Measurements from ENCODE around the gene PPP4R2.

The PPP4R2 gene

DNA sequence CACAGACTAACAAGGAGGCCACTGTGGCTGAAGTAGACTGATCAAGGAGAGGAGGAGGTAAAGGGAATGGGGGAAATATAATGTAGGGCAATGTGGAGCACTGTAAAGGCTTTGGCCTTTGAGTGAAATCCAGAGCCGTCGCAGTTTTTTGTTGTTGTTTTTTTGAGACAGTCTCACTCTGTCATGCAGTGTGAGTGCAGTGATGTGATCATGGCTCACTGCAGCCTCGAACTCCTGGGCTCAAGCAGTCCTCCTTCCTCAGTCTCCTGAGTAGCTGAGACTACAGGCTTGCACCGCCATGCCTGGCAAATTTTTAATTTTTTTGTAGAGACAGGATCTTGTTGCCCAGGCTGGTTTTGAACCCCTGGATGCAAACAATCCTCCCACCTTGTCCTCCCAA, 32.2 kb downstream of the PPP4R2 start:
- WGBS (ENCODE audit: extremely low coverage, insufficient coverage, insufficient read length) = no CpG with 5 or more reads among the region's 4 CpGs
- H3K4me1 ChIP-seq (ENCODE audit: control insufficient read depth in 1 of 2, insufficient read depth in 2 of 2, low read length in 2 of 2) = peaks cover 3 to 9% of the 10 kb centered on the region in 2 experiments
- H2AFZ ChIP-seq (ENCODE audit: insufficient read depth, low read length, poor library complexity) = no peak overlapping the region

DNA sequence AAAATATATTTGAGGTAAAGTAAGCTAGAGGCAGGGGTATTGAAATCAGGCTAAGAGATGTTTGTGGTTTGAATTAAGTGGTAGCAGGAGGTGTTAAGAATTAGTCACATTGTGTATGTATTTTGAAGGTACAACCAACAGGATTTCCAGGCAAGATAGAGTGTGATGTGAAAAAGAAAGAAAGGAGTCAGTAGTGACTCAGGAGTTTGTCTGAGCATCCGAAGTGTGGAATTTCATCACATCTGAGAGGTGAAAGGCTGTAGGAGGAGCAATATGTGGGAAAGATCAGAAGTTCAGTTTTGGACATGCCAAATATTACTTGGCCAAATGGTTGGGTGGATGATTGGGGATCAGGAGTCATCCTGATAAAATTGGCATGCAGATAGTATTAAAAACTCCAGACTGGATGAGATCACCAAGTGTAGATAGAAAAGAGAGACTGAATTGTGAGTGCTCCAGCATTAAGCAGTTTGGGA, 32.7 kb downstream of the PPP4R2 start:
- no CpG with 5 or more reads among the region's 1 CpG for WGBS (ENCODE audit: extremely low coverage, insufficient coverage, insufficient read length)
- peak overlapping the region; percentile 78 for H3K4ac ChIP-seq (ENCODE audit: low read depth, low read length)
- H3K4me1 ChIP-seq (ENCODE audit: control insufficient read depth in 1 of 2, insufficient read depth in 2 of 2, low read length in 2 of 2) = peaks cover 3 to 9% of the 10 kb centered on the region in 2 experiments
- no peak overlapping the region for H3K4me2 ChIP-seq (ENCODE audit: low read length)
- H3K18ac ChIP-seq (ENCODE audit: low read length) = no peak overlapping the region
- H4K8ac ChIP-seq (ENCODE audit: low read depth, low read length) = no peak overlapping the region
- H3K79me2 ChIP-seq (ENCODE audit: control insufficient read depth, insufficient read depth, low read length, poor library complexity) = peaks cover 19% of the 10 kb centered on the region
- H3K9me3 ChIP-seq (ENCODE audit: insufficient read depth, low read depth, low read length) = no peaks in the 10 kb centered on the region
- H4K91ac ChIP-seq (ENCODE audit: low read depth, low read length) = no peak overlapping the region
- no peak overlapping the region for H3K27ac ChIP-seq (ENCODE audit: low read depth, low read length)
- no peak overlapping the region for H3K14ac ChIP-seq (ENCODE audit: low read length)
- no peak overlapping the region for H3K9ac ChIP-seq (ENCODE audit: low read length)
- no peak overlapping the region for H2BK12ac ChIP-seq (ENCODE audit: low read length)
- no peak overlapping the region for H2BK5ac ChIP-seq (ENCODE audit: low read depth, low read length, poor library complexity)
- peak; percentile 12 to 53 for DNase-seq
- peaks cover 2% of the 10 kb centered on the region for H3K79me1 ChIP-seq (ENCODE audit: low read length)
- H3K4me3 ChIP-seq (ENCODE audit: low read depth, low read length) = no peak overlapping the region
- no peak overlapping the region for H2BK120ac ChIP-seq (ENCODE audit: insufficient read depth, low read length, poor library complexity)
- H3K23ac ChIP-seq (ENCODE audit: low read length) = no peak overlapping the region
- H3K27me3 ChIP-seq (ENCODE audit: insufficient read depth, low read length) = no peaks in the 10 kb centered on the region
- H4K12ac ChIP-seq (ENCODE audit: low read depth, low read length) = no peak overlapping the region
- no peak overlapping the region for H2AFZ ChIP-seq (ENCODE audit: insufficient read depth, low read length, poor library complexity)
- no peak overlapping the region for H2AK5ac ChIP-seq (ENCODE audit: low read length)
- peaks cover 2 to 3% of the 10 kb centered on the region in 2 experiments for H3K36me3 ChIP-seq (ENCODE audit: control insufficient read depth in 1 of 2, insufficient read depth in 2 of 2, low read length in 2 of 2)

More for the DNA sequence above, 32.2 kb downstream of the PPP4R2 start:
- no peaks in the 10 kb centered on the region for H3K27me3 ChIP-seq (ENCODE audit: insufficient read depth, low read length)
- H3K4me3 ChIP-seq (ENCODE audit: low read depth, low read length) = no peak overlapping the region
- no peak overlapping the region for H4K8ac ChIP-seq (ENCODE audit: low read depth, low read length)
- H2BK5ac ChIP-seq (ENCODE audit: low read depth, low read length, poor library complexity) = no peak overlapping the region
- H3K9ac ChIP-seq (ENCODE audit: low read length) = no peak overlapping the region
- no peak overlapping the region for H3K14ac ChIP-seq (ENCODE audit: low read length)
- H2BK12ac ChIP-seq (ENCODE audit: low read length) = no peak overlapping the region
- no peak overlapping the region for H2AK5ac ChIP-seq (ENCODE audit: low read length)
- H3K79me2 ChIP-seq (ENCODE audit: control insufficient read depth, insufficient read depth, low read length, poor library complexity) = peaks cover 19% of the 10 kb centered on the region
- H4K91ac ChIP-seq (ENCODE audit: low read depth, low read length) = no peak overlapping the region
- peaks cover 2% of the 10 kb centered on the region for H3K79me1 ChIP-seq (ENCODE audit: low read length)
- no peak overlapping the region for H3K27ac ChIP-seq (ENCODE audit: low read depth, low read length)
- H3K9me3 ChIP-seq (ENCODE audit: insufficient read depth, low read depth, low read length) = no peaks in the 10 kb centered on the region
- no peak overlapping the region for H4K12ac ChIP-seq (ENCODE audit: low read depth, low read length)
- H3K36me3 ChIP-seq (ENCODE audit: control insufficient read depth in 1 of 2, insufficient read depth in 2 of 2, low read length in 2 of 2) = peaks cover 2 to 3% of the 10 kb centered on the region in 2 experiments
- no peak overlapping the region for H3K23ac ChIP-seq (ENCODE audit: low read length)
- H3K18ac ChIP-seq (ENCODE audit: low read length) = no peak overlapping the region
- no peak for DNase-seq
- no peak overlapping the region for H3K4me2 ChIP-seq (ENCODE audit: low read length)
- peak overlapping the region; percentile 95 for H3K4ac ChIP-seq (ENCODE audit: low read depth, low read length)
- no peak overlapping the region for H2BK120ac ChIP-seq (ENCODE audit: insufficient read depth, low read length, poor library complexity)

DNA sequence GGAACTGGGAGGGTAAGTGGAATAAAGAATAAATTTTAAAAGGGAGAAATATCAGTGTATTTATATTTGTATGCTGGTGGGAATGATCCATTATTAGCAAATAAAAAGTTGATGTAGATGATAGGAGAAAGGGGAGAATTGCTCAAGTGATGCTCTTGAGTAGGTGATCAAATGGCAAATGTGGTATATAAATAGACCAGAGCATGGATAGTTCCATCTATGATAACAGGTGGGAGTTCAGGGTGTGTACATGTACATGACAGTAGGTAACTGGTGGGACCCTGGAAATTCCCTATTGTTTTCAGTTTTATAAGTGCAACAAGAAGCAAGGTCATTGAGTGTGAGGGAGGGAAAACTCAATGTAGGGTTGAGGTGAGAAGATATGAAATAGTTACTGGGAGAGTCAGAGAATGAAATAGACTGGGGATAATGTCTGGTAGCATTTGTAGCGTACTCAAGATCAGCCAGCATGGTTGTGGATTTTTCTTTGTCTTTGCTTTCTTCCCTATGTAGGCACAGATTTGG, 33.5 kb downstream of the PPP4R2 start:
- H3K4ac ChIP-seq (ENCODE audit: low read depth, low read length) = peak overlapping the region; percentile 89
- H3K9me3 ChIP-seq (ENCODE audit: insufficient read depth, low read depth, low read length) = no peaks in the 10 kb centered on the region
- no peak overlapping the region for H2AK5ac ChIP-seq (ENCODE audit: low read length)
- DNase-seq = no peak
- H4K8ac ChIP-seq (ENCODE audit: low read depth, low read length) = no peak overlapping the region
- H3K18ac ChIP-seq (ENCODE audit: low read length) = no peak overlapping the region
- no peak overlapping the region for H4K91ac ChIP-seq (ENCODE audit: low read depth, low read length)
- no CpG with 5 or more reads among the region's 1 CpG for WGBS (ENCODE audit: extremely low coverage, insufficient coverage, insufficient read length)
- H2BK120ac ChIP-seq (ENCODE audit: insufficient read depth, low read length, poor library complexity) = no peak overlapping the region
- no peak overlapping the region for H3K14ac ChIP-seq (ENCODE audit: low read length)
- peaks cover 2 to 3% of the 10 kb centered on the region in 2 experiments for H3K36me3 ChIP-seq (ENCODE audit: control insufficient read depth in 1 of 2, insufficient read depth in 2 of 2, low read length in 2 of 2)
- no peak overlapping the region for H3K27ac ChIP-seq (ENCODE audit: low read depth, low read length)
- no peak overlapping the region for H2AFZ ChIP-seq (ENCODE audit: insufficient read depth, low read length, poor library complexity)
- no peak overlapping the region for H3K4me2 ChIP-seq (ENCODE audit: low read length)
- no peaks in the 10 kb centered on the region for H3K27me3 ChIP-seq (ENCODE audit: insufficient read depth, low read length)
- H2BK5ac ChIP-seq (ENCODE audit: low read depth, low read length, poor library complexity) = no peak overlapping the region
- no peak overlapping the region for H4K12ac ChIP-seq (ENCODE audit: low read depth, low read length)
- H3K79me1 ChIP-seq (ENCODE audit: low read length) = peaks cover 2% of the 10 kb centered on the region
- H3K4me3 ChIP-seq (ENCODE audit: low read depth, low read length) = no peak overlapping the region
- no peak overlapping the region for H3K9ac ChIP-seq (ENCODE audit: low read length)
- peaks cover 0 to 9% of the 10 kb centered on the region in 2 experiments for H3K4me1 ChIP-seq (ENCODE audit: control insufficient read depth in 1 of 2, insufficient read depth in 2 of 2, low read length in 2 of 2)
- H3K23ac ChIP-seq (ENCODE audit: low read length) = no peak overlapping the region
- H3K79me2 ChIP-seq (ENCODE audit: control insufficient read depth, insufficient read depth, low read length, poor library complexity) = peaks cover 22% of the 10 kb centered on the region
- H2BK12ac ChIP-seq (ENCODE audit: low read length) = no peak overlapping the region

DNA sequence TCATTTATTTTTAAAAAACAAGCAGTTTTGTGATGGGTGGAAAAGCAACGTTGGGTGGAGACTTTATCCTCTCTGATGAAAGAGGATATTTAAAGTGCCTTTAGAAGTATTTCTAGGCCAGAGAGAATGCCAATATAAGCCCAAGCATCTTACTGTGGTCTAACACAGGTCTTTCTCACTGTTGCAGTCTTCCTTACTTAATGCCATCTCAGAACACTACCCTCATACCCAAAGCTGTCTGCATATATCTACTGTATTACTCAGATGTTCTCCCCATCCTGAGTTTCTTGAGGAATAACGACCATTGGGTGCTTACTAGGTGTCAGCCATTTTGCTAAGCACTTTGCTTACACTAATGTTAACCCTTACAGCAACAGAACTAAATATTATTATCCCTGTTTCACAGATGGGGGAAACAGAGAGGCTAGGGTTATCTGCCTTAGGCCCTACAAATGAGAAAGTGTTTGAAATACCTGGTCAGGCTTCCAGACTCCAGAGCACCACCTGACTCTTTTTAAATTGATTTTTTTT, 35.0 kb downstream of the PPP4R2 start:
- Histone ChIP-seq H2AFZ (ENCODE audit: insufficient read depth, low read length, poor library complexity) (no peak overlapping the region), H3K4me3 (ENCODE audit: low read depth, low read length) (no peak overlapping the region), H3K9ac (ENCODE audit: low read length) (no peak overlapping the region), H3K79me1 (ENCODE audit: low read length) (peaks cover 2% of the 10 kb centered on the region), H4K12ac (ENCODE audit: low read depth, low read length) (no peak overlapping the region), H2BK12ac (ENCODE audit: low read length) (no peak overlapping the region), H3K23ac (ENCODE audit: low read length) (no peak overlapping the region), H3K27me3 (ENCODE audit: insufficient read depth, low read length) (no peaks in the 10 kb centered on the region), H2BK5ac (ENCODE audit: low read depth, low read length, poor library complexity) (no peak overlapping the region), H3K4me1 (ENCODE audit: control insufficient read depth in 1 of 2, insufficient read depth in 2 of 2, low read length in 2 of 2) (peaks cover 0 to 9% of the 10 kb centered on the region in 2 experiments), H3K4ac (ENCODE audit: low read depth, low read length) (peak overlapping the region; percentile 91), H3K36me3 (ENCODE audit: control insufficient read depth in 1 of 2, insufficient read depth in 2 of 2, low read length in 2 of 2) (peaks cover 2 to 3% of the 10 kb centered on the region in 2 experiments), H2AK5ac (ENCODE audit: low read length) (no peak overlapping the region), H3K18ac (ENCODE audit: low read length) (no peak overlapping the region), H3K4me2 (ENCODE audit: low read length) (no peak overlapping the region), H3K9me3 (ENCODE audit: insufficient read depth, low read depth, low read length) (no peaks in the 10 kb centered on the region), H3K27ac (ENCODE audit: low read depth, low read length) (no peak overlapping the region), H2BK120ac (ENCODE audit: insufficient read depth, low read length, poor library complexity) (no peak overlapping the region), H3K79me2 (ENCODE audit: control insufficient read depth, insufficient read depth, low read length, poor library complexity) (peaks cover 24% of the 10 kb centered on the region), H4K8ac (ENCODE audit: low read depth, low read length) (no peak overlapping the region), H4K91ac (ENCODE audit: low read depth, low read length) (no peak overlapping the region), H3K14ac (ENCODE audit: low read length) (no peak overlapping the region)
- no CpG with 5 or more reads among the region's 2 CpGs for WGBS (ENCODE audit: extremely low coverage, insufficient coverage, insufficient read length)
- no peak for DNase-seq

All from trophoblast cell (in vitro differentiated cells and primary cell).